Suppressor macrophage treated with lipopolysaccharide for 4 hours (primary cell): ENCODE measurements around the gene GULP1.
"Not testable (repeated sequence)": the region's sequence is repeated elsewhere in the genome, so short reads cannot be mapped to it uniquely, and the experiment has no call there.

ENCODE experiments used
- DNase-seq: peaks from one replicate; pipeline ENCODE4 v3.0.0-alpha.2; 2020

Gene GULP1

GRCh38 chr2:188291617-188292347, at the start of gene GULP1:
TSS of gene GULP1 (plus strand) at chr2:188291874. CDS start at chr2:188477703, 185,829 bp downstream.
- peak; percentile 16 for DNase-seq

DNA sequence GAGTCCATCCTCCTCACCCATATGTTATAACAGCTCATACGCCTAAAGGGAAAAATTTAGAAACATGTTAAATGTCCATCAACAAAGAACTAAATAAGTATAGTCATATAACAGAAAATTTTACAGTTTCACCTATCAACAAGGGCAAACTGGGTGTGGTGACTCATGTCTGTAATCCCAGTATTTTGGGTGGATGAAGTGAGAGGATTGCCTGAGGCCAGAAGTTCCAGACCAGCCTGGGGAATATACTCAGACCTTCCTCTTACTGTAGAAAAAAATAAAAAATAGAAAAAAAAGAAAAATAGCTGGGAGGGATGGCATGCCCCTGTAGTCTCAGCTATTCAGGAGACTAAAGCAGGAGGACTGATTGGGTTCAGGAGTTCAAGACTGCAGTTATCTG, 48.3 kb upstream of the GULP1 start:
- DNase-seq: no peak

DNA sequence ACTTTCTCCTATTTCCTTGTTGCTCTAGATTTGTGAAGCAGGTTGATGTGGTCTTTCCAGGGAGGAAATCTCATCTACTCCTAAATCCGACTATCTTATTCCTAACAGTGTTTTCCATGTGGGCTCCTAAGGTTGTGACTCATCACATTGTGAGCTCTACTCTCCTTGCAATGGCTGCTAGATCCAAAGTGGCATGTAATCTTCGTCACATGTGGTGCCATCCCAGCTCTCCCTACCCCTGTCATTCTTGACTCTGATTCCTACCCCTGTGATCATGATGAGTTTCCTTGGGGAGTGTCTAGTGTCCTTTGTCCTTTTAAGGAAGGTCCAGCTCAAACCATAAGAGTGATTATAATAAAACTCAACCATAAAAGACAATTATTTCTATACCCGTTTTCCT, 47.3 kb upstream of the GULP1 start:
- no peak for DNase-seq

DNA sequence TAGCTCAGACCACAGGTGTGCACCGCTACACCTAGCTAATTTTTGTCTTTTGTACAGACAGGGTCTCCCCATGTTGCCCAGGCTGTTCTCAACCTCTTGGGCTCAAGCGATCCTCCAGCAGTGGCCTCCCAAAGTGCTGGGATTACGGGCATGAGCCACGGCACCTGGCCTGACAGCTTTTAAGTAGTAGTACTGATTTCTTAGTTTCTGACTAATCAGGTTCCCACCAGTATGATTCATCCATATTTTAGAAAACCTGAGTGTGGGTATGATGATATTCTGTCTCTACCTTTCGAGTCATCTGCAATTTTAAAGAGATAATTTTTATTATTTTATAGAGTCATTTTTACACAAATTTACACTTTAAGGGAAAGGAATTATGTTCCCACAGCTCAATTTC, 46.4 kb upstream of the GULP1 start:
- no peak for DNase-seq

DNA sequence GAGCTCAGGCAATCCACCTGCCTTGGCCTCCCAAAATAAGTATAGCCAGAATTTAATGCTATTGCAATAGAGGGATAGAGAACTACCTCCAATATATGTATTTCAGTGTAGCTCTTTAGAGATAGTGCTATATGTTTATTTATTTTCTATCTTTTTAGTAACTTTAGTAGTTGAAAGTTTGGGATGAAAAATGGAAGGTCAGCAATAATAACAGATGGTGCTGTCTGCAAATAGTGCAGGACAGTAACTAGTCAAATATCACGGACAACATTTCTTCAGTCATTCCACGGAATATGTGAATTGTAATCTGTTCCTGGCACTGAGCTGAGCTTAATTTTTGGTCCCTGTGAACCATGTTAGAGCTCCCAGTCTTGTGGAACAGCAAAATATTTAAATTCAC, 43.2 kb upstream of the GULP1 start:
- DNase-seq: no peak

GRCh38 chr2:188251034-188251433, 40.6 kb upstream of the GULP1 start:
- DNase-seq: no peak

DNA sequence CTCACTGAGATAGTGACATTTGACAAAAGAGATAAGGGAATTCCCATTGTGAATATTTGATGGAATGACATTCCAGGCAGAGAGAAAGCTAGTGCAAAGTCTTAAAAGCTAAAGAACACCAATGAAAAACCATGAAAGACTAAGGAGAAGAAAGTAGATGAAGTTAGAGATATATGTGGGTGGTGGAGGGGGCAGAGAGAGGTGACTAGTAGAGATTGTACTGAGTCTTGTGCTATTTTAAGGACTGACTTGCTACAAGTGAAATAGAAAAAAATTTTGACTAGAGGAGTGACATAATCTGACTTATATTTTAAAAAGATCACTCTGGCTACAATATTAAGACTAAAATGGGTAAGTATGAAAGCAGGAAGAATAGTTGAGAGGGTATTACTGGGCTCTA, 35.3 kb upstream of the GULP1 start:
- DNase-seq: no peak

- no peak for DNase-seq
Observed at GRCh38 chr2:188265315-188265714, 26.4 kb upstream of the GULP1 start.

DNA sequence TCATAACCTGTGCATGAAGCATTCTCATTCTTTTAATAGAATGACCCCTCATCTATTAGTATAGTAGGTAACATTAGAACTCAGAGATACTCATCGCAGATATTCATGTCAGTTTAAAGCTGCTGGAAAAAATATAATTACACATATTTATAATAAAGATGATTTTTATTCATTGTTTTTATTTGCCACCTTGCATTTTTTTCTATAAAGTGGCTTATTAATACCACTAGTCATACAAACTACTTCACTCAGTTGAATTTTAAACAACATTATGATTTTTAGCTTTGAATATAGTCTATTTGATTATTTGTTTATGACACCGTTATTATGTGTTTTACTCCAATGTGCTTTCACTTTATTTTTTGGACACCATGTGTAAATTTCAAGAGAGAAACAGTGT, 23.9 kb upstream of the GULP1 start:
- DNase-seq: no peak

GRCh38 chr2:188269004-188269403, 22.7 kb upstream of the GULP1 start:
- no peak for DNase-seq

DNA sequence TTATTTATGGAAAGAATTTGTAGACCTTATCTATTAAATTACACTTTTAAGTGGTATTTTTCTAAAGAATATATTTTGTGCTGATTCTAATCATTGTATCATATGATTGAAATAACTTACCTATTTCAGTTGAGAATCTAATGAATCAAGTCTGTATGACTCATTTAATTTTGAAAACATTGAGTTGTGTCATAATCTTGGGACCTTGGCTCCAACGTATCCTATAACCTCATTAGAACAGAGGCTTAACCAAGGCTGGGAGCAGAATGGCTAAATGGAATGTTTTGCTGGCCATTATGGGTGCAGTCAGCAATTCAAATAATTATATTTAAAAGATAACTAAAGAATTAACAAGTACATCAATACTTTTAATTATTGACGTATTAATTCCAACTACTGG, 19.6 kb upstream of the GULP1 start:
- no peak for DNase-seq

GRCh38 chr2:188274274-188274673, 17.4 kb upstream of the GULP1 start:
- DNase-seq: no peak

DNA sequence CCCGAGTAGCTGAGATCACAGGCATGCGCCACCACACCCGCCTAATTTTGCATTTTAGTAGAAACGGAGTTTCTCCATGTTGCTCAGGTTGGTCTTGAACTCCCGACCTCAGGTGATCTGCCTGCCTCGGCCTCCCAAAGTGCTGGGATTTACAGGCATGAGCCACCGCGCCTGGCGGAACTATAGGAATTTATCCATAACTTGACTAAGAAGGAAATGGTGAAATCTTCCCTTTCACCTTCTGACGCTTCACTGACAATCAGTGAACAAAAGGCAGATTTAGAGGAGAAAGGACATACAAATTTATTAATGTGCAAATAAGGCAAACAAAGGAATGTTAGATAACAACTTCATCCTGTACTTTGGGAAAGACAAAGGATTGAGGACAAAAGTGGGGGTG, 15.4 kb upstream of the GULP1 start:
- no peak for DNase-seq

DNA sequence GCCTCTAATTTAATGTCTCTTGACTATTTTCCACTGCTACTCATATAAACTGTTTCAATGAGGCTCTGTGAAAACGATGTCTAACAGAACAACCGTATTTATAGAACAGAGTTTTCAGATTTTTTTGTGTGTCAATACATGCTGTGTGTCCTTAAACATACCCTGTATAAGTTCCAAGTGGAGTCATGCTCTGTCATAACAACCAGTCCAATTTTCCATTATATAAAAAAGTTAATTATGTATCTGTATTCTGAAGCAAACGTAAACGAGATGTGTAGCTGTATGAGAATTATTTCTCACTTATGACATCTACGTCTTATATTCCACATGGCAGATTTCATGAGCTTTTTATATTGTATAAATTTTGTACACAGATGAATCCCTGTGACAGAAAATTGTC, 13.9 kb upstream of the GULP1 start:
- no peak for DNase-seq

- no peak for DNase-seq
Observed at GRCh38 chr2:188278388-188279092, 13.1 kb upstream of the GULP1 start.

DNA sequence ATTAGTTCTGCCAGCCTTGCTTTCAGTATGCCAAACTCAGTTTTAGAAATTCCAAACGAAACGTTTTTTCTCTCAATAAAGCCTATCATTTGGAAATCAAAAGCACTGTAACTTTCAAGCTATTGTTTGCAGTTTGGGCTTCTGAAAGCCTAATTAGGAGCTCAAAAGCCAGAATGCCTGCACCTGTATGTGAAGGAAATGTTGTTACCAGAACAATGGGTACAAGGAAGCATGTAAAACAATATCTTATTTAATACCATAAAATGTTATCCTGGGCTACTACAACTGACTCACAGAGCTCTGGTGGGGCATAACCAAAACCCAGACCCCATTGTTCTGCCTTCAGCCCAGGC, 12.6 kb upstream of the GULP1 start:
- no peak for DNase-seq

- no peak for DNase-seq
Observed at GRCh38 chr2:188280811-188281222, 10.9 kb upstream of the GULP1 start.

- no peak for DNase-seq
Observed at GRCh38 chr2:188282907-188283306, 8.8 kb upstream of the GULP1 start.

- not testable (repeated sequence) for DNase-seq
Observed at GRCh38 chr2:188284251-188284650, 7.4 kb upstream of the GULP1 start.

DNA sequence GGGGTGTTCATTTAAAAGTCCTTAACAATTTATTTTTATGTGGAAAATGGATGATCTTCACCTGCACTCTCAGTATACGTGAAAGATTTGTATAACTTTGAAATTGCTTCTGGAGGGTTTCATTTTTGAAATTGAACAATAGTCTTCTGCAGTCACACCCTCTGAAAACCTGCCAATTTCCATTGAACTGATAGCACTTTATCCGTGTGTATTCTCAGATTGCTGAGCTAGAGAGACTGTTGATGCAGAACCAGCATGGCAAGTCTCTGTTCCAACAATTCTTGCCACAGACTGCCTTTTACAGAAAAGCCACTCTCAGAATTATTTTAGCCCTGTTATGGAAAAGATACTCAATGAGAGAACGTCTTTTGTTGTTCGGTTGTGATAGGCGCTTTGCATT, 6.6 kb upstream of the GULP1 start:
- DNase-seq: no peak

DNA sequence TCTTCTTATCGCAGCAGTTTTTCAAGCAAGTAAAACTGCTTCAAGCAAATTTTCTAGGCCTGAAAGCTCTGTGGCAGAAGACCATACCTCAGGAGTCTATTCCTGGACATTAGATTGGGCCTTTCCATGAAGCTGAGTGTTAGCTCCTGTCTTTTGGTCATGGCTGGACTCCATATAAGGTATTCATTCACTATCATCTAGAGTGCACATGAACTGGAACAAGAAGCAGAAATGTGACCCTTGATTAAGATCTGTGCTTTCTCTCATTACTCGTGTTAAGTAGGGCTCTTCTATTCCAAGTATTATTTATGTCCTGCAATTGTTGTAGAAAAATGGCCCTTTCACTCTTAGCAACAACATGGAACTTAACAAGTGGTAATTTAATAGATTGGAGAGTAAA, 5.9 kb upstream of the GULP1 start:
- DNase-seq: no peak

DNA sequence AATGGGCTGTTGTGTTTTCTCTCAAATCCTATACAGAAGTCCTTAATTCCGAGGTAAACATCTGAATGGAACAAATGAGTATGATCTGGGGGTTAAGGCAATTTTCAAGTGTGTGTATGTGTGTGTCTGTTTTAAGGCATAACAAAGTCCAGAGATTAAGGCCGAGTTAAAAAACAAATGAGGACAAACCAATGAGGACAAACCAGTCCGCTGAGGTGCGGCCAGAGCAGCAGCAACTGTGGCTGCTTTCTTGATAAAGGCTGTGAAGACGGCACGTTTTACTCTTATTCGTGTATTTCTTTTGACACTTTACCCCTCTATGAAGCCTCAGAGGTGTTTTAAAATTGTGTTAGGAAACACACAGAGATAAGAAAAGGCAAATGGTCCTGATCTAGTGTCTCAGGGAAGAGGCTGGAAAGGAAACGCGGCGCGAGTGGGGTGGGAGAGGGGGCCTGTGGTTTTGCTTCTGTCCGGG, 495 bp upstream of the GULP1 start:
- DNase-seq: no peak

- DNase-seq: no peak
Observed at GRCh38 chr2:188292348-188293239, 920 bp downstream of the GULP1 start.
